DND-41 (cell line): ENCODE data around the gene CDSN.

Experiments used
- ATAC-seq: fragments of 200-7000 bp; cut with Tn5 transposase; 3 replicates; pipeline ENCODE4 v1.9.1; 2021; ENCODE audit warnings: low read depth; ENCODE audit not compliant: insufficient read depth
- DNase-seq: peaks from one replicate; pipeline ENCODE4 v3.0.0-alpha.2; 2020
- H2AFZ ChIP-seq: 2 replicates; pipeline ENCODE4 v1.6.0; 2012; ENCODE audit warnings: low read depth, low read length
- H3K27ac ChIP-seq: 2 replicates; pipeline ENCODE4 v1.5.1; 2012; ENCODE audit warnings: low read length, inconsistent platforms
- H3K27me3 ChIP-seq: fragments of 200-600 bp; sonication (generic); 2 replicates; pipeline ENCODE4 v1.6.0; 2012; ENCODE audit warnings: low read length, mild to moderate bottlenecking, inconsistent platforms; ENCODE audit not compliant: insufficient read depth, poor library complexity
- H3K36me3 ChIP-seq: 2 replicates; pipeline ENCODE4 v1.5.1; 2012; ENCODE audit warnings: low read length, inconsistent platforms; ENCODE audit not compliant: insufficient read depth
- H3K4me1 ChIP-seq: 2 replicates; pipeline ENCODE4 v1.5.1; 2012; ENCODE audit warnings: mild to moderate bottlenecking, low read length; ENCODE audit not compliant: insufficient read depth
- H3K4me2 ChIP-seq: 2 replicates; pipeline ENCODE4 v1.6.0; 2012; ENCODE audit warnings: mild to moderate bottlenecking, moderate library complexity, low read length, inconsistent platforms; ENCODE audit not compliant: insufficient read depth
- H3K4me3 ChIP-seq, 2 experiments: fragments of 200-600 bp in 1 of 2; shearing (Covaris generic) in 1 of 2; 2 replicates each; pipeline ENCODE4 v1.5.1; 2012 to 2016; ENCODE audit warnings: inconsistent platforms in 2 of 2, low read length in 2 of 2, mild to moderate bottlenecking in 2 of 2, low read depth in 1 of 2, moderate library complexity in 1 of 2
- H3K79me2 ChIP-seq: 2 replicates; pipeline ENCODE4 v1.6.0; 2012; ENCODE audit warnings: low read length, inconsistent platforms; ENCODE audit not compliant: insufficient read depth
- H3K9ac ChIP-seq: 2 replicates; pipeline ENCODE4 v1.6.0; 2012; ENCODE audit warnings: low read depth, mild to moderate bottlenecking, inconsistent platforms, low read length, moderate library complexity
- H3K9me3 ChIP-seq: 2 replicates; pipeline ENCODE4 v1.5.1; 2012; ENCODE audit warnings: low read length, moderate library complexity, mild to moderate bottlenecking, inconsistent platforms; ENCODE audit not compliant: insufficient read depth, severe bottlenecking
- H4K20me1 ChIP-seq: 2 replicates; pipeline ENCODE4 v1.6.0; 2012; ENCODE audit warnings: low read length; ENCODE audit not compliant: insufficient read depth
- EZH2 ChIP-seq: IDR thresholded peaks from 3 replicates; pipeline ENCODE4 v1.6.1; 2012; ENCODE audit warnings: borderline replicate concordance, low read depth, mild to moderate bottlenecking, moderate library complexity, low read length, inconsistent platforms; ENCODE audit not compliant: severe bottlenecking
- TF ChIP-seq, protein P1 (sequence below): IDR thresholded peaks from 2 replicates; pipeline ENCODE4 v1.5.1; 2012; ENCODE audit warnings: borderline replicate concordance, low read length, moderate library complexity, mild to moderate bottlenecking; ENCODE audit not compliant: poor library complexity, severe bottlenecking; ENCODE audit errors: extremely low read depth

CDSN gene

DNA sequence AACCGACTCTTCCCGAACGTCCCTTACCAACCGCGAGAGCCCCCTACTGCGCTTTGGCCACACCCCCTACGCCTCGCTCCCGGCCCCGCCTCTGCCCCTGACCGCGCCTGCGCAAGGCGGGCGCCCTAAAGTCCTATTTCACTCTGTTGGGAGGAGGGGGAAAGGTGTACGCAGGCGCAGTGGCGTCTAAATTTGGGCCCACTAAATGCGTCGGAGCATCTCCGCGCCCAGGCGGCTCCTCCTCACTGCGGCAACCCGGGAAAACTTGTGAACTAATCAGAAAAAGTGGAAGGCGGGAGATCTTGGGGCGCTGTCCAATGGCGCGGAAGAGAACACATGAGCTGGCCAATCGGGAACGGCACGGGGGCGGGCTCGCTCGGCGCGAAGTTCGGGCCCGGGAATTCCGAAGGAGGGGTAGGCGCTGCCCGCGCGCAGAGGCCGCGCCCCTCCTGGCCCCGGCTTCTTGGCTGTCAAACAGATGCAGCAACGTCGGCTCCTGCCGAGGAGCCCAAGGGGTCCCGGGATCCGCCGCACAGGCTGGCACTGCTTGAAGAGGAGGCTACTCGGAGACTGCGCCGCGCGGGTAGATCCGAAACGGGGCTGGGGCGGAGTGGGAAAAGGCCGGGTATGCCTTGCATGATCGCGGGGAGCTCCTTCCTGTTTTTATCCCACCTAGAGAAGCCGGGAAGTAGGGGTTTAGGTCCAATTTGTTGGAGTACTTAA, 38.1 kb upstream of the CDSN start, which contains the start of gene TCF19:
Gene TCF19 (plus strand): TSS at position 450 of the 723 bp plus-strand sequence. CDS start 881 bp downstream, outside the sequence.
- Histone ChIP-seq H3K4me1 (peaks cover 57% of the 10 kb centered on the region), H3K36me3 (peaks cover 67% of the 10 kb centered on the region), H2AFZ (peak within 1 kb of the TSS; percentile 83), H4K20me1 (peaks cover 22% of the 10 kb centered on the region), H3K9ac (peak within 1 kb of the TSS; percentile 73), H3K27me3 (no peaks in the 10 kb centered on the region), H3K4me2 (peak within 1 kb of the TSS; percentile 88), H3K4me3 (peak within 1 kb of the TSS; percentile 60 to 85), H3K27ac (peak within 1 kb of the TSS; percentile 84), H3K9me3 (no peaks in the 10 kb centered on the region), H3K79me2 (peaks cover 59% of the 10 kb centered on the region)
- peak; percentile 100 for DNase-seq
- ATAC-seq: peak; percentile 90
- TF ChIP-seq, protein P1, sequence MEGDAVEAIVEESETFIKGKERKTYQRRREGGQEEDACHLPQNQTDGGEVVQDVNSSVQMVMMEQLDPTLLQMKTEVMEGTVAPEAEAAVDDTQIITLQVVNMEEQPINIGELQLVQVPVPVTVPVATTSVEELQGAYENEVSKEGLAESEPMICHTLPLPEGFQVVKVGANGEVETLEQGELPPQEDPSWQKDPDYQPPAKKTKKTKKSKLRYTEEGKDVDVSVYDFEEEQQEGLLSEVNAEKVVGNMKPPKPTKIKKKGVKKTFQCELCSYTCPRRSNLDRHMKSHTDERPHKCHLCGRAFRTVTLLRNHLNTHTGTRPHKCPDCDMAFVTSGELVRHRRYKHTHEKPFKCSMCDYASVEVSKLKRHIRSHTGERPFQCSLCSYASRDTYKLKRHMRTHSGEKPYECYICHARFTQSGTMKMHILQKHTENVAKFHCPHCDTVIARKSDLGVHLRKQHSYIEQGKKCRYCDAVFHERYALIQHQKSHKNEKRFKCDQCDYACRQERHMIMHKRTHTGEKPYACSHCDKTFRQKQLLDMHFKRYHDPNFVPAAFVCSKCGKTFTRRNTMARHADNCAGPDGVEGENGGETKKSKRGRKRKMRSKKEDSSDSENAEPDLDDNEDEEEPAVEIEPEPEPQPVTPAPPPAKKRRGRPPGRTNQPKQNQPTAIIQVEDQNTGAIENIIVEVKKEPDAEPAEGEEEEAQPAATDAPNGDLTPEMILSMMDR: no peak
- TF ChIP-seq EZH2: no peak

DNA sequence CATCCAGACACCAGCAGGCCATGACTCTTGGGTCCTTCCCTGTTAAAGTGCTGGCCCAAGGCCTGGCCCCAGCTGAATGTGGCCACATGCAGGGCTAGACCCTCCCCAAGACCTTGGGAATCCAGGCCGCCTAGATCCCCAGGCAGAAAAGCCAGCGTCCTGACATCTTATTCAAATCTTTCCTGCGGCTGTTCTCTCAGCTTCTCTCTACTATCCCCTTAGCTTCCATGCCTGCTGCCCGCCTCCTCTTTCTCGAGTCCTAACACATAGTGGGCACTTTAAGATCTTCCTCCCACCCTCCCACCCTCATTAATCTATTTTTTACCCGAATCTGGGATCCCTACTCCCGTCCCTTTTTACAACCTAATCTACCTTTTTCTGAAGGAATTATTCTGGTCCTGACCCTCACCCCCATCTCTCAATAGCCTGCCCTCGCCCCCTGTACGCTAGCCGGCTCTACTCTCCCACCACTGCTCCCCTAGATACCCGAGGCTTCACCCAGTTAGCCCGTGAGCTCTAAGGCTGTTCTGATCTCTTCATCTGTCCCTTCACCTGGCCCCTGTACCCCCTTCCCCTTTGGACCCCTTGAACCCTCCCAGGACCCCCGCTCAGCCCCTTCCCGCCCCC, 37.4 kb upstream of the CDSN start, which contains the start of gene CCHCR1:
Gene CCHCR1 (minus strand): TSS at position 290 of the 627 bp plus-strand sequence. CDS start 202 bp downstream, at position 88.
- H3K4me2 ChIP-seq: peak within 1 kb of the TSS; percentile 88
- TF ChIP-seq, protein P1: no peak
- no peak for TF ChIP-seq EZH2
- no peaks in the 10 kb centered on the region for H3K27me3 ChIP-seq
- H3K27ac ChIP-seq: peak within 1 kb of the TSS; percentile 84
- ATAC-seq (peak; percentile 29; the same call in 2 of the 3 replicates), DNase-seq (no peak)
- H2AFZ ChIP-seq: peak within 1 kb of the TSS; percentile 83
- peak within 1 kb of the TSS; percentile 73 for H3K9ac ChIP-seq
- H3K9me3 ChIP-seq: no peaks in the 10 kb centered on the region
- peaks cover 53% of the 10 kb centered on the region for H3K79me2 ChIP-seq
- H3K4me1 ChIP-seq: peaks cover 52% of the 10 kb centered on the region
- H4K20me1 ChIP-seq: peaks cover 21% of the 10 kb centered on the region
- peak within 1 kb of the TSS; percentile 60 to 85 for H3K4me3 ChIP-seq
- peaks cover 60% of the 10 kb centered on the region for H3K36me3 ChIP-seq

DNA sequence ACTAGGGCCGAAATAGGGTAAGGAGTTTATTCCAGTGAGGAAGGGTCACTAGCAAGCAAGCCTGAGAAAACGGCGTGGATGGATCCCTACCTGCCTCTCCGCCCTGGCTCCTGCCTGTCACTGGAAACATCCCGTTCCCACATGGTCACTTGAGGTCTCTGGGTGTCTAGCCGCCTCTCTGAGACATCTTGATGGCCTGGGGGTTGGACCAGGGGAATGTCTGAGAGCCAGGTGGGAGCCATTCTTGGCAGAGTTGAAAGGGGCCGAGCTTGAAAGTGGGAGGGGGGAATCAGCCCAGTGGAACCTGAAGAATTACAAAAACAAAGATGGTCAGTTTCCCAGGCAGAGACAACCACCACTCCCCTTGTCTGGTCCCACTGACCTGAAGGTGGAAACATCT, 36.4 kb upstream of the CDSN start:
- peak overlapping the region; percentile 88 for H3K4me2 ChIP-seq
- H3K36me3 ChIP-seq: peaks cover 50% of the 10 kb centered on the region
- peak overlapping the region; percentile 73 for H3K9ac ChIP-seq

More for the DNA sequence above, 36.4 kb upstream of the CDSN start:
- Histone ChIP-seq H3K79me2 (peaks cover 43% of the 10 kb centered on the region), H3K4me1 (peaks cover 42% of the 10 kb centered on the region), H4K20me1 (peaks cover 11% of the 10 kb centered on the region), H3K27ac (no peak overlapping the region), H3K9me3 (no peaks in the 10 kb centered on the region), H3K27me3 (no peaks in the 10 kb centered on the region), H3K4me3 (peak overlapping the region in 1 of 2 experiments; percentile 85; a peak in 1 of 4 replicates), H2AFZ (no peak overlapping the region)
- no peak for TF ChIP-seq EZH2
- TF ChIP-seq, protein P1: no peak
- DNase-seq (no peak), ATAC-seq (no peak)
